DMS 273 (cell line): ENCODE results near the gene LILRB2.
"Not testable (repeated sequence)": the region's sequence is repeated elsewhere in the genome, so short reads cannot be mapped to it uniquely, and the experiment has no call there.

Experiments
- DNase-seq: peaks from one replicate; lab custom pipeline; 2025; ENCODE audit not compliant: unreplicated experiment; lab: John Stamatoyannopoulos, UW

Gene LILRB2

GRCh38 chr19:54307389-54308020 is 26.6 kb upstream of the LILRB2 start:
- no peak for DNase-seq

- no peak for DNase-seq
Measured at GRCh38 chr19:54305141-54305540, 24.2 kb upstream of the LILRB2 start.

- no peak for DNase-seq
Measured at GRCh38 chr19:54302257-54302656, 21.3 kb upstream of the LILRB2 start.

- DNase-seq, result no peak
Measured at GRCh38 chr19:54299515-54299914, 18.6 kb upstream of the LILRB2 start.

GRCh38 chr19:54299126-54299498 is 18.2 kb upstream of the LILRB2 start:
- DNase-seq, result no peak

- DNase-seq, result no peak
Measured at GRCh38 chr19:54298357-54299125, 17.6 kb upstream of the LILRB2 start.

- peak; percentile 16 for DNase-seq
Measured at GRCh38 chr19:54297759-54298305, 16.9 kb upstream of the LILRB2 start.

GRCh38 chr19:54294539-54294938 is 13.6 kb upstream of the LILRB2 start:
- no peak for DNase-seq

- DNase-seq, result not testable (repeated sequence)
Measured at GRCh38 chr19:54289160-54289559, 8.2 kb upstream of the LILRB2 start.

GRCh38 chr19:54287456-54287855 is 6.5 kb upstream of the LILRB2 start:
- no peak for DNase-seq

- DNase-seq, result not testable (repeated sequence)
Measured at GRCh38 chr19:54286283-54286682, 5.4 kb upstream of the LILRB2 start.

GRCh38 chr19:54285427-54286056 is 4.6 kb upstream of the LILRB2 start:
- not testable (repeated sequence) for DNase-seq

- DNase-seq, result no peak
Measured at GRCh38 chr19:54282686-54283470, 2.0 kb upstream of the LILRB2 start.

GRCh38 chr19:54281729-54282075 is 792 bp upstream of the LILRB2 start:
- not testable (repeated sequence) for DNase-seq

GRCh38 chr19:54280441-54280840 is 469 bp downstream of the LILRB2 start:
- DNase-seq, result not testable (repeated sequence)

GRCh38 chr19:54280025-54280424 is 885 bp downstream of the LILRB2 start:
- DNase-seq, result not testable (repeated sequence)

GRCh38 chr19:54279406-54279962 is 1.4 kb downstream of the LILRB2 start:
- no peak for DNase-seq

- DNase-seq, result not testable (repeated sequence)
Measured at GRCh38 chr19:54278571-54279195, 2.2 kb downstream of the LILRB2 start.

GRCh38 chr19:54278056-54278455 is 2.9 kb downstream of the LILRB2 start:
- not testable (repeated sequence) for DNase-seq

- DNase-seq, result not testable (repeated sequence)
Measured at GRCh38 chr19:54277111-54277615, 3.7 kb downstream of the LILRB2 start.
